WTC11 (cell line): Measurements from ENCODE around the gene POMT1. TPM values are rescaled to one million over a fixed set of nuclear protein-coding genes. Genes with fewer than 3 reads are reported as not detected.
A peak's percentile ranks its signal among the peaks of the same experiment; 100 is the strongest.

Experiments
- ATAC-seq: fragments of 200-7000 bp; cut with Tn5 transposase; 2 replicates; pipeline ENCODE4 v1.10.0; 2021; ENCODE audit warnings: mild to moderate bottlenecking, moderate library complexity
- CTCF ChIA-PET: fragments of 300-600 bp; sonication (Branson Sonifier 250); formaldehyde crosslinking; loops from one replicate; lab custom pipeline; 2021; ENCODE audit warnings: antibody characterized with exemption; lab: Charles Lee
- POLR2A ChIA-PET: fragments of 350-600 bp; sonication (Branson Sonifier 250); formaldehyde crosslinking; loops from one replicate; lab custom pipeline; 2021; ENCODE audit warnings: antibody characterized with exemption; lab: Charles Lee
- DNase-seq: peaks from one replicate; pipeline ENCODE4 v3.0.0; 2021; ENCODE audit warnings: low spot score
- H3K27ac Mint-ChIP-seq: 2 replicates; pipeline ENCODE4 v1.8.0; 2021; ENCODE audit warnings: mixed read lengths
- H3K27me3 Mint-ChIP-seq: 2 replicates; pipeline ENCODE4 v1.8.0; 2021; ENCODE audit warnings: low read depth, mild to moderate bottlenecking, moderate library complexity, mixed read lengths
- H3K36me3 Mint-ChIP-seq: 2 replicates; pipeline ENCODE4 v1.8.0; 2021; ENCODE audit warnings: mixed read lengths
- H3K4me1 Mint-ChIP-seq: 2 replicates; pipeline ENCODE4 v1.8.0; 2022; ENCODE audit warnings: mixed read lengths
- H3K4me3 Mint-ChIP-seq: 2 replicates; pipeline ENCODE4 v1.8.0; 2021; ENCODE audit warnings: mild to moderate bottlenecking, moderate library complexity, mixed read lengths
- H3K9me3 Mint-ChIP-seq: 2 replicates; pipeline ENCODE4 v1.8.0; 2021; ENCODE audit warnings: mixed read lengths
- ATF1 ChIP-seq: sonication (generic); formaldehyde crosslinking; IDR thresholded peaks from 2 replicates; pipeline ENCODE4 v1.8.1; 2023; ENCODE audit warnings: mild to moderate bottlenecking, moderate library complexity, missing genetic modification reagents
- CREB1 ChIP-seq: sonication (generic); formaldehyde crosslinking; IDR thresholded peaks from 2 replicates; pipeline ENCODE4 v1.8.0; 2023; ENCODE audit warnings: mild to moderate bottlenecking, missing genetic modification reagents
- EMX1 ChIP-seq: fragments of 250-450 bp; sonication (Bioruptor Pico); IDR thresholded peaks from 2 replicates; pipeline ENCODE4 v1.8.0; 2021; ENCODE audit warnings: mild to moderate bottlenecking
- FOXJ3 ChIP-seq: sonication (generic); formaldehyde crosslinking; IDR thresholded peaks from 2 replicates; pipeline ENCODE4 v1.9.0; 2021; ENCODE audit warnings: missing genetic modification reagents, mild to moderate bottlenecking, borderline replicate concordance
- GABPB1 ChIP-seq: sonication (generic); formaldehyde crosslinking; IDR thresholded peaks from 2 replicates; pipeline ENCODE4 v1.8.1; 2023; ENCODE audit warnings: mild to moderate bottlenecking, missing genetic modification reagents
- GRHL2 ChIP-seq: fragments of 250-450 bp; sonication (Bioruptor Pico); IDR thresholded peaks from 2 replicates; pipeline ENCODE4 v1.8.0; 2022; ENCODE audit warnings: mild to moderate bottlenecking, moderate library complexity; ENCODE audit not compliant: insufficient replicate concordance, severe bottlenecking
- HMGA2 ChIP-seq: fragments of 250-450 bp; sonication (Bioruptor Pico); IDR thresholded peaks from 2 replicates; pipeline ENCODE4 v1.4.0; 2021; ENCODE audit warnings: mild to moderate bottlenecking, moderate library complexity
- IRF2 ChIP-seq: sonication (generic); formaldehyde crosslinking; IDR thresholded peaks from 2 replicates; pipeline ENCODE4 v1.8.0; 2022; ENCODE audit warnings: low read depth, missing genetic modification reagents, borderline replicate concordance
- JUN ChIP-seq: sonication (generic); formaldehyde crosslinking; IDR thresholded peaks from 2 replicates; pipeline ENCODE4 v1.8.0; 2023; ENCODE audit warnings: mild to moderate bottlenecking, missing genetic modification reagents
- MYBL2 ChIP-seq: sonication (generic); formaldehyde crosslinking; IDR thresholded peaks from 2 replicates; pipeline ENCODE4 v1.8.1; 2023; ENCODE audit warnings: mild to moderate bottlenecking, moderate library complexity, missing genetic modification reagents
- NFE2L1 ChIP-seq: sonication (generic); formaldehyde crosslinking; IDR thresholded peaks from 2 replicates; pipeline ENCODE4 v1.8.1; 2023; ENCODE audit warnings: missing genetic modification reagents
- RELA ChIP-seq: sonication (generic); formaldehyde crosslinking; IDR thresholded peaks from 2 replicates; pipeline ENCODE4 v1.8.1; 2022; ENCODE audit warnings: missing genetic modification reagents, mild to moderate bottlenecking, borderline replicate concordance
- RORB ChIP-seq: fragments of 250-450 bp; sonication (Bioruptor Pico); IDR thresholded peaks from 2 replicates; pipeline ENCODE4 v1.9.0; 2021; ENCODE audit warnings: mild to moderate bottlenecking
- SMAD4 ChIP-seq: sonication (generic); formaldehyde crosslinking; IDR thresholded peaks from 2 replicates; pipeline ENCODE4 v1.8.0; 2022; ENCODE audit warnings: mild to moderate bottlenecking, missing genetic modification reagents
- TCF7 ChIP-seq: sonication (generic); formaldehyde crosslinking; IDR thresholded peaks from 2 replicates; pipeline ENCODE4 v1.8.0; 2022; ENCODE audit warnings: mild to moderate bottlenecking, low read depth, missing genetic modification reagents, moderate library complexity
- ZNF121 ChIP-seq: sonication (generic); formaldehyde crosslinking; IDR thresholded peaks from 2 replicates; pipeline ENCODE4 v1.8.0; 2023; ENCODE audit warnings: missing genetic modification reagents
- ZNF263 ChIP-seq: sonication (generic); formaldehyde crosslinking; IDR thresholded peaks from 2 replicates; pipeline ENCODE4 v1.8.1; 2022; ENCODE audit warnings: low read depth, mild to moderate bottlenecking, moderate library complexity, missing genetic modification reagents
- total RNA-seq: library from RNA; stranded (reverse); gene quantifications from 3 replicates; pipeline ENCODE4 v1.2.3, GENCODE V29; 2021
- TF ChIP-seq, protein P1 (sequence below): sonication (generic); formaldehyde crosslinking; IDR thresholded peaks from 2 replicates; pipeline ENCODE4 v1.8.1; 2023; ENCODE audit warnings: mild to moderate bottlenecking, missing genetic modification reagents
- TF ChIP-seq, protein P2 (sequence below): fragments of 250-450 bp; sonication (Bioruptor Pico); IDR thresholded peaks from 2 replicates; pipeline ENCODE4 v2.1.2; 2022; ENCODE audit warnings: mild to moderate bottlenecking, moderate library complexity
- TF ChIP-seq, protein P3 (sequence below): sonication (generic); formaldehyde crosslinking; IDR thresholded peaks from 2 replicates; pipeline ENCODE4 v1.8.1; 2022; ENCODE audit warnings: missing genetic modification reagents, borderline replicate concordance
- TF ChIP-seq, protein P4 (sequence below): sonication (generic); formaldehyde crosslinking; IDR thresholded peaks from 2 replicates; pipeline ENCODE4 v1.8.1; 2023; ENCODE audit warnings: mild to moderate bottlenecking, missing genetic modification reagents, moderate library complexity
- TF ChIP-seq, protein P5 (sequence below): sonication (generic); formaldehyde crosslinking; IDR thresholded peaks from 2 replicates; pipeline ENCODE4 v1.8.1; 2022; ENCODE audit warnings: mild to moderate bottlenecking, moderate library complexity, missing genetic modification reagents
- TF ChIP-seq, protein P6 (sequence below): sonication (generic); formaldehyde crosslinking; IDR thresholded peaks from 2 replicates; pipeline ENCODE4 v1.8.1; 2023; ENCODE audit warnings: mild to moderate bottlenecking, moderate library complexity, missing genetic modification reagents
- TF ChIP-seq, protein P7 (sequence below): sonication (generic); formaldehyde crosslinking; IDR thresholded peaks from 2 replicates; pipeline ENCODE4 v1.8.1; 2022; ENCODE audit warnings: low read depth, missing genetic modification reagents, borderline replicate concordance

POMT1 gene
- total RNA-seq, 1 experiment from 2014 or later: 36.2 TPM

DNA sequence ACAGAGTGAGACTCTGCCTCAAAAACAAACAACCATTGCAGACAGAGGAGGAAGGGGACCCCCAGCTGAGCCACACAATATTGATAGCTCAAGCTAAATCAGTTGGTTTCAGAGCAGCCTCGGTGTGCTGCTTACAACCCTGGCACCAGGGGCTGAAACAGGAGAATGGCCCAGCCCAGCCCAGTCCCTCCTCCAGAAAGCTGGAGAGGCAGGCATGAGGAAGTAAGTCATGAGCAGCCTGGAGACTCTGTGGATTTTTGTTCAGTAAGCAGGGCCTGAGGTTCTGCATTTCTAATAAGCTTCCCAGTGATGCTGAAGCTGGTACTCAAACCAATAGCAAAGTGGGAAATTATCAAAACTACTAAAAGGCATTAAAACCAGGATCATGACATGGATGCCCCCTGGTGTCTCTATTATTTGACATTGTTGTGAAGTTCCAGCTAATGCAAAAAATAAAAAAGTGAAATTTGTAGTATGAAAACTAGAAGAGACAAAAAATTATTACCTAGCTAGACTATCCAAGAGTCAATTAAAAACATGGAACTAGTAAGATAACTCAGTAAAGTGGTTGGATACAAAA is 56.8 kb downstream of the POMT1 start:
- H3K4me1 Mint-ChIP-seq: peaks cover 9% of the 10 kb centered on the region
- ChIA-PET POLR2A (no interaction called here), CTCF (interaction anchor here (0.6 to 1.4 kb wide), 3 partner anchors 32 to 199 kb away, joined by 3 to 5 read pairs (median 3); no protein-coding TSS in a partner anchor)
- H3K27ac Mint-ChIP-seq: no peak overlapping the region
- no peak overlapping the region for H3K4me3 Mint-ChIP-seq
- peaks cover 26% of the 10 kb centered on the region for H3K27me3 Mint-ChIP-seq
- peaks cover 11% of the 10 kb centered on the region for H3K36me3 Mint-ChIP-seq
- H3K9me3 Mint-ChIP-seq: peaks cover 29% of the 10 kb centered on the region
- DNase-seq: no peak
- no peak for TF ChIP-seq TCF7 (CRISPR knock-in tag)
- TF ChIP-seq ATF1 (CRISPR knock-in tag): no peak
- TF ChIP-seq, protein P1, sequence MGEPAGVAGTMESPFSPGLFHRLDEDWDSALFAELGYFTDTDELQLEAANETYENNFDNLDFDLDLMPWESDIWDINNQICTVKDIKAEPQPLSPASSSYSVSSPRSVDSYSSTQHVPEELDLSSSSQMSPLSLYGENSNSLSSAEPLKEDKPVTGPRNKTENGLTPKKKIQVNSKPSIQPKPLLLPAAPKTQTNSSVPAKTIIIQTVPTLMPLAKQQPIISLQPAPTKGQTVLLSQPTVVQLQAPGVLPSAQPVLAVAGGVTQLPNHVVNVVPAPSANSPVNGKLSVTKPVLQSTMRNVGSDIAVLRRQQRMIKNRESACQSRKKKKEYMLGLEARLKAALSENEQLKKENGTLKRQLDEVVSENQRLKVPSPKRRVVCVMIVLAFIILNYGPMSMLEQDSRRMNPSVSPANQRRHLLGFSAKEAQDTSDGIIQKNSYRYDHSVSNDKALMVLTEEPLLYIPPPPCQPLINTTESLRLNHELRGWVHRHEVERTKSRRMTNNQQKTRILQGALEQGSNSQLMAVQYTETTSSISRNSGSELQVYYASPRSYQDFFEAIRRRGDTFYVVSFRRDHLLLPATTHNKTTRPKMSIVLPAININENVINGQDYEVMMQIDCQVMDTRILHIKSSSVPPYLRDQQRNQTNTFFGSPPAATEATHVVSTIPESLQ (CRISPR knock-in tag): no peak
- no peak for TF ChIP-seq CREB1 (CRISPR knock-in tag)
- no peak for TF ChIP-seq NFE2L1 (CRISPR knock-in tag)
- no peak for TF ChIP-seq JUN (CRISPR knock-in tag)
- TF ChIP-seq, protein P2, sequence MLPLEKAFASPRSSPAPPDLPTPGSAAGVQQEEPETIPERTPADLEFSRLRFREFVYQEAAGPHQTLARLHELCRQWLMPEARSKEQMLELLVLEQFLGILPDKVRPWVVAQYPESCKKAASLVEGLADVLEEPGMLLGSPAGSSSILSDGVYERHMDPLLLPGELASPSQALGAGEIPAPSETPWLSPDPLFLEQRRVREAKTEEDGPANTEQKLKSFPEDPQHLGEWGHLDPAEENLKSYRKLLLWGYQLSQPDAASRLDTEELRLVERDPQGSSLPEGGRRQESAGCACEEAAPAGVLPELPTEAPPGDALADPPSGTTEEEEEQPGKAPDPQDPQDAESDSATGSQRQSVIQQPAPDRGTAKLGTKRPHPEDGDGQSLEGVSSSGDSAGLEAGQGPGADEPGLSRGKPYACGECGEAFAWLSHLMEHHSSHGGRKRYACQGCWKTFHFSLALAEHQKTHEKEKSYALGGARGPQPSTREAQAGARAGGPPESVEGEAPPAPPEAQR (CRISPR knock-in tag): no peak
- TF ChIP-seq, protein P3, sequence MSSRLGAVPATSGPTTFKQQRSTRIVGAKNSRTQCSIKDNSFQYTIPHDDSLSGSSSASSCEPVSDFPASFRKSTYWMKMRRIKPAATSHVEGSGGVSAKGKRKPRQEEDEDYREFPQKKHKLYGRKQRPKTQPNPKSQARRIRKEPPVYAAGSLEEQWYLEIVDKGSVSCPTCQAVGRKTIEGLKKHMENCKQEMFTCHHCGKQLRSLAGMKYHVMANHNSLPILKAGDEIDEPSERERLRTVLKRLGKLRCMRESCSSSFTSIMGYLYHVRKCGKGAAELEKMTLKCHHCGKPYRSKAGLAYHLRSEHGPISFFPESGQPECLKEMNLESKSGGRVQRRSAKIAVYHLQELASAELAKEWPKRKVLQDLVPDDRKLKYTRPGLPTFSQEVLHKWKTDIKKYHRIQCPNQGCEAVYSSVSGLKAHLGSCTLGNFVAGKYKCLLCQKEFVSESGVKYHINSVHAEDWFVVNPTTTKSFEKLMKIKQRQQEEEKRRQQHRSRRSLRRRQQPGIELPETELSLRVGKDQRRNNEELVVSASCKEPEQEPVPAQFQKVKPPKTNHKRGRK (CRISPR knock-in tag): no peak
- TF ChIP-seq ZNF263 (CRISPR knock-in tag): no peak
- no peak for TF ChIP-seq MYBL2 (CRISPR knock-in tag)
- TF ChIP-seq EMX1: no peak
- TF ChIP-seq GRHL2 (CRISPR knock-in tag): no peak
- TF ChIP-seq, protein P4, sequence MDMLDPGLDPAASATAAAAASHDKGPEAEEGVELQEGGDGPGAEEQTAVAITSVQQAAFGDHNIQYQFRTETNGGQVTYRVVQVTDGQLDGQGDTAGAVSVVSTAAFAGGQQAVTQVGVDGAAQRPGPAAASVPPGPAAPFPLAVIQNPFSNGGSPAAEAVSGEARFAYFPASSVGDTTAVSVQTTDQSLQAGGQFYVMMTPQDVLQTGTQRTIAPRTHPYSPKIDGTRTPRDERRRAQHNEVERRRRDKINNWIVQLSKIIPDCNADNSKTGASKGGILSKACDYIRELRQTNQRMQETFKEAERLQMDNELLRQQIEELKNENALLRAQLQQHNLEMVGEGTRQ (CRISPR knock-in tag): no peak
- no peak for TF ChIP-seq IRF2 (CRISPR knock-in tag)
- TF ChIP-seq, protein P5, sequence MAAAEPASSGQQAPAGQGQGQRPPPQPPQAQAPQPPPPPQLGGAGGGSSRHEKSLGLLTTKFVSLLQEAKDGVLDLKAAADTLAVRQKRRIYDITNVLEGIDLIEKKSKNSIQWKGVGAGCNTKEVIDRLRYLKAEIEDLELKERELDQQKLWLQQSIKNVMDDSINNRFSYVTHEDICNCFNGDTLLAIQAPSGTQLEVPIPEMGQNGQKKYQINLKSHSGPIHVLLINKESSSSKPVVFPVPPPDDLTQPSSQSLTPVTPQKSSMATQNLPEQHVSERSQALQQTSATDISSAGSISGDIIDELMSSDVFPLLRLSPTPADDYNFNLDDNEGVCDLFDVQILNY (CRISPR knock-in tag): no peak
- TF ChIP-seq, all 79 proteins: peak for 0
- no peak for ATAC-seq

DNA sequence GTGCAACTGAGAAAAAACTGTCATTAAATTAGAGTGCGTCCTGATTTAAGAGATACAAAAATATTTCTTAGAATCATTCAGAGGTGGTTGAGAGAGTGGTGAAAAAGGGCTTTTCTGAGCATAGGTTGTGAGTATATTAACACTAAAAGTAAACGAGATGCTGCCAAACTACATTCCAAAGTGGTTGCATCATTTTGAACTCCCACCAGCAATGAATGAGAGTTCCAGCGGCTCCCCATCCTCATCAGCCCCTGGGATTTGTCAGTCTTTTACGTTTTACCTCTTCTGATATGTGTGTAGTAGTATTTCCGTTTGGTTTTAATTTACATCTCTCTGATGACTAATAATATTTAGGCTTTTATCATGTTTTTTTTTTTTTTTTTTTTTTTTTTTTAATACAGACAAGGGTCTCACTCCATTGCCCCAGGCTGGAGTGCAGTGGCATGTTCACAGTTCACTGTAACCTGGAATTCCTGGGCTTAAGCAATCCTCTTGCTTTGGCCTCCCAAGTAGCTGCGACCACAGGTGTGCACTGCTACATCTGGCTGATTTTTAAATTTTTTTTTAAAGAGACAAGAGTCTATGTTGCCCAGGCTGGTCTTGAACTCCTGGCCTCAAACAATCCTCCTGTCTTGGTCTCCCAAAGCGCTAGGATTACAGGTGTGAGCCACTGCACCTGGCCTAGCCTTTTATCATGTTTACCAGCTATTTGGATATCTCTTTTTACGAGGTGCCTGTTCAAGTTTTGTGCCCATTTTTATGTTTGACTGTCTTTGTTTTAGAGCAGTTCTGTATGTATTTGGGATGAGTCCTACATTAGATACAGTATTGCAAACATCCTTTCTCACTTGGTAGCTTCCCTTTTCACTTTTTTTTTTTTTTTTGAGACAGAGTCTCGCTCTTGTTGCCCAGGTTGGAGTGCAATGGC is 59.6 kb downstream of the POMT1 start:
- no peak for ATAC-seq
- H3K27ac Mint-ChIP-seq: no peak overlapping the region
- DNase-seq: no peak
- TF ChIP-seq ZNF121 (CRISPR knock-in tag): 0 out of 2 replicates have a peak, but pooled peaks have one; percentile 8
- TF ChIP-seq RORB (CRISPR knock-in tag): no peak
- TF ChIP-seq, protein P6, sequence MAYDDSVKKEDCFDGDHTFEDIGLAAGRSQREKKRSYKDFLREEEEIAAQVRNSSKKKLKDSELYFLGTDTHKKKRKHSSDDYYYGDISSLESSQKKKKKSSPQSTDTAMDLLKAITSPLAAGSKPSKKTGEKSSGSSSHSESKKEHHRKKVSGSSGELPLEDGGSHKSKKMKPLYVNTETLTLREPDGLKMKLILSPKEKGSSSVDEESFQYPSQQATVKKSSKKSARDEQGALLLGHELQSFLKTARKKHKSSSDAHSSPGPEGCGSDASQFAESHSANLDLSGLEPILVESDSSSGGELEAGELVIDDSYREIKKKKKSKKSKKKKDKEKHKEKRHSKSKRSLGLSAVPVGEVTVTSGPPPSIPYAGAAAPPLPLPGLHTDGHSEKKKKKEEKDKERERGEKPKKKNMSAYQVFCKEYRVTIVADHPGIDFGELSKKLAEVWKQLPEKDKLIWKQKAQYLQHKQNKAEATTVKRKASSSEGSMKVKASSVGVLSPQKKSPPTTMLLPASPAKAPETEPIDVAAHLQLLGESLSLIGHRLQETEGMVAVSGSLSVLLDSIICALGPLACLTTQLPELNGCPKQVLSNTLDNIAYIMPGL (CRISPR knock-in tag): no peak
- TF ChIP-seq HMGA2 (CRISPR knock-in tag): no peak
- no peak for TF ChIP-seq SMAD4 (CRISPR knock-in tag)
- peak; percentile 53; the same call in 1 of the 2 replicates for TF ChIP-seq GABPB1 (CRISPR knock-in tag)
- TF ChIP-seq, protein P7, sequence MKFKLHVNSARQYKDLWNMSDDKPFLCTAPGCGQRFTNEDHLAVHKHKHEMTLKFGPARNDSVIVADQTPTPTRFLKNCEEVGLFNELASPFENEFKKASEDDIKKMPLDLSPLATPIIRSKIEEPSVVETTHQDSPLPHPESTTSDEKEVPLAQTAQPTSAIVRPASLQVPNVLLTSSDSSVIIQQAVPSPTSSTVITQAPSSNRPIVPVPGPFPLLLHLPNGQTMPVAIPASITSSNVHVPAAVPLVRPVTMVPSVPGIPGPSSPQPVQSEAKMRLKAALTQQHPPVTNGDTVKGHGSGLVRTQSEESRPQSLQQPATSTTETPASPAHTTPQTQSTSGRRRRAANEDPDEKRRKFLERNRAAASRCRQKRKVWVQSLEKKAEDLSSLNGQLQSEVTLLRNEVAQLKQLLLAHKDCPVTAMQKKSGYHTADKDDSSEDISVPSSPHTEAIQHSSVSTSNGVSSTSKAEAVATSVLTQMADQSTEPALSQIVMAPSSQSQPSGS (CRISPR knock-in tag): no peak
- TF ChIP-seq RELA (CRISPR knock-in tag): no peak
- no peak for TF ChIP-seq FOXJ3

More for the DNA sequence above, 59.6 kb downstream of the POMT1 start:
- CTCF ChIA-PET: interaction anchor here (0.6 to 1.3 kb wide), 5 partner anchors 8 to 193 kb away, joined by 3 read pairs; no protein-coding TSS in a partner anchor
- peaks cover 42% of the 10 kb centered on the region for H3K9me3 Mint-ChIP-seq
- H3K36me3 Mint-ChIP-seq: peaks cover 11% of the 10 kb centered on the region
- no peak overlapping the region for H3K4me3 Mint-ChIP-seq
- H3K4me1 Mint-ChIP-seq: peaks cover 7% of the 10 kb centered on the region
- H3K27me3 Mint-ChIP-seq: peaks cover 9% of the 10 kb centered on the region
- POLR2A ChIA-PET: interaction anchor here (0.6 kb wide), 1 partner anchor 9 kb away, joined by 3 read pairs; no protein-coding TSS in a partner anchor
